B cell (primary cell): Measurements from ENCODE around the gene TNFAIP8L2. TPM values are rescaled to one million over a fixed set of nuclear protein-coding genes. Genes with fewer than 3 reads are reported as not detected.

Experiments used
- ATAC-seq: fragments of 200-7000 bp; cut with Tn5 transposase; one replicate; pipeline ENCODE4 v1.10.0; 2021; ENCODE audit warnings: low read depth, mild to moderate bottlenecking, moderate number of reproducible peaks, moderate library complexity
- CTCF ChIA-PET: fragments of 350-600 bp; sonication (Branson Sonifier 250); formaldehyde crosslinking; loops from one replicate; lab custom pipeline; 2021; ENCODE audit warnings: antibody characterized with exemption, inconsistent platforms; lab: Charles Lee
- POLR2A ChIA-PET: fragments of 350-600 bp; sonication (Branson Sonifier 250); formaldehyde crosslinking; loops from one replicate; lab custom pipeline; 2021; ENCODE audit warnings: antibody characterized with exemption; lab: Charles Lee
- DNase-seq: peaks from one replicate; pipeline ENCODE4 v3.0.0; 2013
- H2AFZ ChIP-seq: 2 replicates; pipeline ENCODE4 v1.6.1; 2012; ENCODE audit warnings: mild to moderate bottlenecking, low read depth, low read length; ENCODE audit not compliant: insufficient read depth, poor library complexity, severe bottlenecking
- H3K27ac ChIP-seq, 2 donors: 1 replicate in 1 of 2; 2 replicates in 1 of 2; pipeline ENCODE4 v1.5.1; 2012 to 2013; ENCODE audit warnings: low read length in 2 of 2, mild to moderate bottlenecking in 2 of 2, moderate library complexity in 1 of 2
- H3K27me3 ChIP-seq, 4 experiments: fragments of 200-600 bp in 1 of 4; sonication (generic) in 1 of 4; replicated peaks in 1 of 4; 1 replicate in 2 of 4; 2 replicates in 2 of 4; pipeline versions ENCODE4 v1.6.1 to v1.7.0; 2013 to 2016; ENCODE audit warnings: low read length in 3 of 4, mild to moderate bottlenecking in 2 of 4, mixed read lengths in 1 of 4, moderate library complexity in 1 of 4; ENCODE audit not compliant: insufficient read depth in 4 of 4, control insufficient read depth in 3 of 4; ENCODE audit errors: control extremely low read depth in 1 of 4
- H3K36me3 ChIP-seq, 2 experiments: replicated peaks in 1 of 2; 1 replicate in 1 of 2; 2 replicates in 1 of 2; pipeline versions ENCODE4 v1.6.1 to v1.7.1; 2013; ENCODE audit warnings: low read length in 1 of 2; ENCODE audit not compliant: insufficient read depth in 2 of 2, control insufficient read depth in 1 of 2; ENCODE audit errors: control extremely low read depth in 1 of 2, extremely low read depth in 1 of 2
- H3K4me1 ChIP-seq, 2 donors: fragments of 200-600 bp in 1 of 2; sonication (generic) in 1 of 2; 1 replicate in 1 of 2; 2 replicates in 1 of 2; pipeline versions ENCODE4 v1.5.1 to v1.6.1; 2013 to 2017; ENCODE audit warnings: low read length in 2 of 2; ENCODE audit not compliant: control insufficient read depth in 2 of 2, insufficient read depth in 2 of 2
- H3K4me2 ChIP-seq: replicated peaks from 2 replicates; pipeline ENCODE3; 2012; ENCODE audit warnings: mild to moderate bottlenecking, low read depth, low read length; ENCODE audit not compliant: poor library complexity, severe bottlenecking
- H3K4me3 ChIP-seq, 5 experiments: fragments of 200-600 bp in 1 of 5; sonication (generic) in 1 of 5; 1 replicate in 3 of 5; 2 replicates in 2 of 5; pipeline versions ENCODE4 v1.5.1 to v1.7.0; 2011 to 2016; ENCODE audit warnings: low read length in 4 of 5, mild to moderate bottlenecking in 4 of 5, low read depth in 2 of 5, control low read depth in 1 of 5, moderate library complexity in 1 of 5; ENCODE audit not compliant: insufficient read depth in 1 of 5; ENCODE audit errors: control extremely low read depth in 1 of 5, extremely low read depth in 1 of 5
- H3K79me2 ChIP-seq: fragments of 200-600 bp; sonication (generic); one replicate; pipeline ENCODE4 v1.6.0; 2016; ENCODE audit warnings: low read length; ENCODE audit not compliant: control insufficient read depth, insufficient read depth
- H3K9ac ChIP-seq: fragments of 200-600 bp; sonication (generic); 2 replicates; pipeline ENCODE4 v1.6.1; 2017; ENCODE audit warnings: mild to moderate bottlenecking, low read length, moderate library complexity
- H3K9me3 ChIP-seq, 3 donors: one replicate each; pipeline versions ENCODE4 v1.6.1 to v1.7.1; 2013; ENCODE audit warnings: low read length in 2 of 3; ENCODE audit not compliant: control insufficient read depth in 2 of 3, insufficient read depth in 1 of 3; ENCODE audit errors: control extremely low read depth in 1 of 3
- H4K20me1 ChIP-seq: 2 replicates; pipeline ENCODE4 v1.6.0; 2012; ENCODE audit warnings: mild to moderate bottlenecking, low read length; ENCODE audit not compliant: insufficient read depth, control insufficient read depth, poor library complexity, severe bottlenecking
- H3K27ac Mint-ChIP-seq: one replicate; pipeline ENCODE4 v1.8.0; 2021; ENCODE audit warnings: mixed read lengths
- H3K27me3 Mint-ChIP-seq: one replicate; pipeline ENCODE4 v1.8.0; 2021; ENCODE audit warnings: mixed read lengths
- H3K4me1 Mint-ChIP-seq: one replicate; pipeline ENCODE4 v1.8.0; 2021; ENCODE audit warnings: mixed read lengths
- H3K4me3 Mint-ChIP-seq: one replicate; pipeline ENCODE4 v1.8.0; 2021; ENCODE audit warnings: mixed read lengths
- H3K9me3 Mint-ChIP-seq: one replicate; pipeline ENCODE4 v1.8.0; 2022; ENCODE audit warnings: mixed read lengths; ENCODE audit not compliant: insufficient read depth
- CTCF ChIP-seq: fragments of 200-600 bp; IDR thresholded peaks from one replicate; pipeline ENCODE4 v1.8.0; 2022; ENCODE audit warnings: antibody characterized with exemption, mild to moderate bottlenecking
- EZH2 ChIP-seq: IDR thresholded peaks from 2 replicates; pipeline ENCODE4 v1.6.1; 2012; ENCODE audit warnings: borderline replicate concordance, low read depth, mild to moderate bottlenecking, moderate library complexity, low read length; ENCODE audit not compliant: insufficient read depth, poor library complexity, severe bottlenecking
- WGBS: methylation state at CpG from one replicate; pipeline ENCODE4 v1.1.5; 2013; ENCODE audit warnings: missing lambda C conversion rate; ENCODE audit not compliant: insufficient coverage; 5-methylcytosine and 5-hydroxymethylcytosine counted together
- intact Hi-C: fragments of 100-400 bp; cut with micrococcal nuclease; formaldehyde crosslinking; loops from one replicate; pipeline ENCODE4 v1.10.0; 2022
- polyA plus RNA-seq: library from polyadenylated mRNA; depleted of rRNA; stranded (reverse); fragments of >200 nt; gene quantifications from 2 replicates; pipeline ENCODE4 v1.2.3, GENCODE V29; 2012
- total RNA-seq, 2 donors: library from RNA; stranded (reverse); fragments of 120-200 nt in 1 of 2; gene quantifications; 1 replicate in 1 of 2; 2 replicates in 1 of 2; pipeline versions ENCODE4 v1.2.3 to v1.2.4, GENCODE V29; 2013 to 2022

Gene TNFAIP8L2
- total and polyA plus RNA-seq, 2 donors (not counting 1 experiment from before 2014, with no cell fraction given), result 9.1 to 14.9 TPM

DNA sequence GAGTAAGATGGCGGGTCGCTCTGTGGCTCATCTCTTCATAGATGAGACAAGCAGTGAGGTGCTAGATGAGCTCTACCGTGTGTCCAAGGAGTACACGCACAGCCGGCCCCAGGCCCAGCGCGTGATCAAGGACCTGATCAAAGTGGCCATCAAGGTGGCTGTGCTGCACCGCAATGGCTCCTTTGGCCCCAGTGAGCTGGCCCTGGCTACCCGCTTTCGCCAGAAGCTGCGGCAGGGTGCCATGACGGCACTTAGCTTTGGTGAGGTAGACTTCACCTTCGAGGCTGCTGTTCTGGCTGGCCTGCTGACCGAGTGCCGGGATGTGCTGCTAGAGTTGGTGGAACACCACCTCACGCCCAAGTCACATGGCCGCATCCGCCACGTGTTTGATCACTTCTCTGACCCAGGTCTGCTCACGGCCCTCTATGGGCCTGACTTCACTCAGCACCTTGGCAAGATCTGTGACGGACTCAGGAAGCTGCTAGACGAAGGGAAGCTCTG lies 2.4 kb downstream of the TNFAIP8L2 start:
- WGBS, result 91% methylated on average over 22 of the region's 22 CpGs
- Histone ChIP-seq H3K4me1 (peaks cover 30 to 38% of the 10 kb centered on the region in 2 donors), H3K27me3 (no peaks in the 10 kb centered on the region), H3K27ac (peak overlapping the region in 1 of 2 donors; percentile 79), H3K36me3 (peaks cover 1 to 26% of the 10 kb centered on the region in 2 experiments), H4K20me1 (peaks cover 10% of the 10 kb centered on the region), H3K4me2 (peak overlapping the region; percentile 86), H3K9me3 (no peaks in the 10 kb centered on the region), H3K4me3 (no peak overlapping the region), H3K79me2 (peaks cover 42% of the 10 kb centered on the region), H3K9ac (peak overlapping the region; percentile 4), H2AFZ (no peak overlapping the region)
- Mint-ChIP-seq H3K27ac (peak overlapping the region; percentile 97), H3K4me3 (peak overlapping the region; percentile 99), H3K27me3 (no peaks in the 10 kb centered on the region), H3K9me3 (no peaks in the 10 kb centered on the region), H3K4me1 (peaks cover 47% of the 10 kb centered on the region)
- intact Hi-C loops, result no loop called here
- DNase-seq (no peak), ATAC-seq (no peak)
- no peak for TF ChIP-seq CTCF
- no peak for TF ChIP-seq EZH2
- POLR2A ChIA-PET, result interaction anchor here (0.6 kb wide), 1 partner anchor 33 kb away, joined by 4 read pairs; no protein-coding TSS in a partner anchor
- CTCF ChIA-PET, result interaction anchor here (1.5 to 9.6 kb wide), 5 partner anchors 9 to 134 kb away, joined by 4 to 227 read pairs (median 12); partner anchors contain the start of gene GABPB2

GRCh38 chr1:151159373-151159772 lies 2.9 kb downstream of the TNFAIP8L2 start:
- H3K27ac ChIP-seq, result peak overlapping the region in 1 of 2 donors; percentile 79
- no peak for TF ChIP-seq CTCF
- no peak for TF ChIP-seq EZH2
- no peaks in the 10 kb centered on the region for H3K27me3 Mint-ChIP-seq
- H3K79me2 ChIP-seq, result peaks cover 42% of the 10 kb centered on the region
- no peak overlapping the region for H3K4me3 ChIP-seq
- H3K9me3 ChIP-seq, result no peaks in the 10 kb centered on the region
- peaks cover 30 to 38% of the 10 kb centered on the region in 2 donors for H3K4me1 ChIP-seq
- H3K4me2 ChIP-seq, result peak overlapping the region; percentile 86
- ATAC-seq (no peak), DNase-seq (no peak)
- peak overlapping the region; percentile 97 for H3K27ac Mint-ChIP-seq
- peaks cover 50% of the 10 kb centered on the region for H3K4me1 Mint-ChIP-seq
- peaks cover 10% of the 10 kb centered on the region for H4K20me1 ChIP-seq
- CTCF ChIA-PET, result interaction anchor here (6.0 to 9.6 kb wide), 2 partner anchors 60 to 134 kb away, joined by 58 to 227 read pairs; no protein-coding TSS in a partner anchor
- H3K4me3 Mint-ChIP-seq, result peak overlapping the region; percentile 47
- POLR2A ChIA-PET, result no interaction called here
- intact Hi-C loops, result no loop called here
- no peak overlapping the region for H2AFZ ChIP-seq
- H3K9ac ChIP-seq, result peak overlapping the region; percentile 4
- H3K36me3 ChIP-seq, result peaks cover 1 to 26% of the 10 kb centered on the region in 2 experiments
- H3K27me3 ChIP-seq, result no peaks in the 10 kb centered on the region
- no peaks in the 10 kb centered on the region for H3K9me3 Mint-ChIP-seq
